Lower leg skin (tissue), 3 donors: ENCODE measurements around the gene NEGR1.

Source experiments
- CTCF ChIP-seq, 3 donors: fragments of 450-650 bp; IDR thresholded peaks; one replicate each; pipeline ENCODE4 v1.5.1; 2016; ENCODE audit warnings: antibody characterized with exemption in 3 of 3, mild to moderate bottlenecking in 3 of 3, moderate library complexity in 2 of 3
- POLR2A ChIP-seq, 2 donors: fragments of 450-650 bp; IDR thresholded peaks; one replicate each; pipeline ENCODE4 v1.6.1; 2016 to 2017; ENCODE audit warnings: antibody characterized with exemption in 2 of 2, mild to moderate bottlenecking in 1 of 2, moderate library complexity in 1 of 2

- TF ChIP-seq CTCF (IDR thresholded peaks at IDR 0.05) (no peak), POLR2A (IDR thresholded peaks at IDR 0.05) (no peak)
Observed at GRCh38 chr1:71577451-71578131, 704.7 kb downstream of the NEGR1 start.
